SU-DHL-6 (cell line): ENCODE results near the gene ASTN2.

Source experiments
- H2AFZ ChIP-seq: fragments of 200-600 bp; sonication (generic); 2 replicates; pipeline ENCODE4 v1.6.1; 2014; ENCODE audit warnings: low read depth, mild to moderate bottlenecking, moderate library complexity, mixed read lengths, antibody characterized with exemption, low read length; ENCODE audit not compliant: severe bottlenecking
- H3F3A ChIP-seq: fragments of 200-600 bp; shearing (Covaris generic); 2 replicates; pipeline ENCODE4 v1.6.0; 2016; ENCODE audit warnings: antibody characterized with exemption, mild to moderate bottlenecking; ENCODE audit not compliant: insufficient read depth
- H3K27ac ChIP-seq: fragments of 200-600 bp; sonication (generic); 2 replicates; pipeline ENCODE4 v1.5.1; 2016; ENCODE audit warnings: low read depth, mild to moderate bottlenecking, low read length, moderate library complexity, mixed read lengths
- H3K27me3 ChIP-seq: fragments of 200-600 bp; sonication (generic), shearing (Covaris generic); 2 replicates; pipeline ENCODE4 v1.6.0; 2014; ENCODE audit warnings: mild to moderate bottlenecking, low read length
- H3K36me3 ChIP-seq: fragments of 200-600 bp; sonication (generic); 2 replicates; pipeline ENCODE4 v1.6.1; 2014; ENCODE audit warnings: mild to moderate bottlenecking, low read length, mixed read lengths
- H3K4me2 ChIP-seq: fragments of 300-600, 200-600 bp; shearing (Covaris generic), sonication (generic); 2 replicates; pipeline ENCODE4 v1.6.0; 2014; ENCODE audit warnings: low read length, low read depth, mild to moderate bottlenecking; ENCODE audit not compliant: poor library complexity, severe bottlenecking
- H3K4me3 ChIP-seq: fragments of 200-600 bp; sonication (generic); 2 replicates; pipeline ENCODE4 v1.5.1; 2014; ENCODE audit warnings: antibody characterized with exemption, low read length, mild to moderate bottlenecking, mixed read lengths; ENCODE audit not compliant: insufficient read depth, poor library complexity, severe bottlenecking
- H3K79me2 ChIP-seq: fragments of 200-600 bp; sonication (generic); 2 replicates; pipeline ENCODE4 v1.6.1; 2014; ENCODE audit warnings: mild to moderate bottlenecking, low read length, moderate library complexity; ENCODE audit not compliant: insufficient read depth
- H3K9ac ChIP-seq: fragments of 200-600 bp; sonication (generic); 2 replicates; pipeline ENCODE4 v1.7.0; 2014; ENCODE audit warnings: mild to moderate bottlenecking, low read length
- H3K9me2 ChIP-seq: fragments of 200-600 bp; sonication (generic); replicated peaks from 2 replicates; pipeline ENCODE4 v1.6.1; 2014; ENCODE audit warnings: low read length; ENCODE audit not compliant: insufficient read depth
- H3K9me3 ChIP-seq: fragments of 200-600 bp; sonication (generic); 2 replicates; pipeline ENCODE4 v1.6.1; 2014; ENCODE audit warnings: low read length, mixed read lengths; ENCODE audit not compliant: insufficient read depth
- H4K20me1 ChIP-seq: fragments of 200-600 bp; sonication (generic); 2 replicates; pipeline ENCODE4 v1.6.1; 2014; ENCODE audit warnings: low read depth, mild to moderate bottlenecking, antibody characterized with exemption, low read length, moderate library complexity, mixed read lengths
- EZH2phosphoT487 ChIP-seq: fragments of 200-600 bp; sonication (generic), shearing (Covaris generic); conservative IDR thresholded peaks from 2 replicates; pipeline ENCODE4 v1.6.1; 2018; ENCODE audit warnings: mild to moderate bottlenecking, antibody characterized with exemption, low read length, moderate library complexity, mixed read lengths
- TF ChIP-seq, protein P1 (sequence below): fragments of 200-600 bp; sonication (generic); IDR thresholded peaks from one replicate; pipeline ENCODE4 v1.5.1; 2017; ENCODE audit warnings: antibody characterized with exemption, mild to moderate bottlenecking, low read length, moderate library complexity; ENCODE audit not compliant: insufficient read depth, poor library complexity, severe bottlenecking

Gene ASTN2

DNA sequence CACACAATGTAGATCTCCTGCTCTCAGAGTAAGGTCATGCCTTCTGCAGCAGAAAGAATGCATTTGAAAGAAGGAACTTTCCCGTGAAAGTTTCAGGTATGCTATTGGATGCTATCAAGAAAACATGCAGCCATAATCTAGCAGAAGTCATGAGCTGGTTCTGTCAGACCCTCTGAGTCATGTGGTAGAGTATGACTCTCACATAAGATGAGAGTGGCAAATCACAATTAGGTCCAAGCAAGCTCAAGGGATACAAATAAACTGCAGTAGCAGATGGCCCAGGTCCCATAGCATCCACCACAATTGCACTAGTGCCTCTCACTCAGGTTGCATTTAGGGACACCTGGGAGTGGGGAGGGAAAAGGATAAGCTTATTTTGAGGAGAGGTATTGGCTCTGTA is 292.8 kb downstream of the ASTN2 start:
- Histone ChIP-seq H3K9me3 (no peaks in the 10 kb centered on the region), H4K20me1 (no peaks in the 10 kb centered on the region), H3K9me2 (no peaks in the 10 kb centered on the region), H3K4me3 (no peak overlapping the region), H3K36me3 (no peaks in the 10 kb centered on the region), H3K27ac (no peak overlapping the region), H3F3A (no peaks in the 10 kb centered on the region), H3K79me2 (no peaks in the 10 kb centered on the region), H2AFZ (no peak overlapping the region), H3K4me2 (no peak overlapping the region), H3K27me3 (no peaks in the 10 kb centered on the region), H3K9ac (no peak overlapping the region)
- TF ChIP-seq EZH2phosphoT487: no peak

DNA sequence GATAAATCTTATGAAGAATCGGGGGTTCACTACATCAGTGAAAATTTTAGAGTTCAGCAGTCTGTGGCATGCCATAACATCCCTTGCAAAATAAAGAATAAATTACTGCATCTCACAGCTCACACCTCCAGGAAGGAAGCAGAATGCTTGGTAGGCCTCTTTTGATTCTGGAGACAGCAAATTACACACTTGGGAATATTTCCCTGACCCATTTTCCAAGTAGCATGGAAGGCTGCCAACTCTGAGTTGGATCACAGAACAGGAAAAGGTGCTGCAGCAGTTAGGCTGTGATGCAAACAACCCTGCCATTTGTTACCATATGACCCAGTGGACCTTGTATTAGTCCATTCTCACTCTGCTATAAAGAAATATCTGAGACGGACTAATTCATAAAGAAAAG is 293.5 kb downstream of the ASTN2 start:
- Histone ChIP-seq H3K27me3 (no peaks in the 10 kb centered on the region), H3K27ac (no peak overlapping the region), H2AFZ (no peak overlapping the region), H3K9ac (no peak overlapping the region), H3K9me2 (no peaks in the 10 kb centered on the region), H3K36me3 (no peaks in the 10 kb centered on the region), H3K4me3 (no peak overlapping the region), H3F3A (no peaks in the 10 kb centered on the region), H3K4me2 (no peak overlapping the region), H3K9me3 (no peaks in the 10 kb centered on the region), H4K20me1 (no peaks in the 10 kb centered on the region), H3K79me2 (no peaks in the 10 kb centered on the region)
- no peak for TF ChIP-seq EZH2phosphoT487
- TF ChIP-seq, protein P1, sequence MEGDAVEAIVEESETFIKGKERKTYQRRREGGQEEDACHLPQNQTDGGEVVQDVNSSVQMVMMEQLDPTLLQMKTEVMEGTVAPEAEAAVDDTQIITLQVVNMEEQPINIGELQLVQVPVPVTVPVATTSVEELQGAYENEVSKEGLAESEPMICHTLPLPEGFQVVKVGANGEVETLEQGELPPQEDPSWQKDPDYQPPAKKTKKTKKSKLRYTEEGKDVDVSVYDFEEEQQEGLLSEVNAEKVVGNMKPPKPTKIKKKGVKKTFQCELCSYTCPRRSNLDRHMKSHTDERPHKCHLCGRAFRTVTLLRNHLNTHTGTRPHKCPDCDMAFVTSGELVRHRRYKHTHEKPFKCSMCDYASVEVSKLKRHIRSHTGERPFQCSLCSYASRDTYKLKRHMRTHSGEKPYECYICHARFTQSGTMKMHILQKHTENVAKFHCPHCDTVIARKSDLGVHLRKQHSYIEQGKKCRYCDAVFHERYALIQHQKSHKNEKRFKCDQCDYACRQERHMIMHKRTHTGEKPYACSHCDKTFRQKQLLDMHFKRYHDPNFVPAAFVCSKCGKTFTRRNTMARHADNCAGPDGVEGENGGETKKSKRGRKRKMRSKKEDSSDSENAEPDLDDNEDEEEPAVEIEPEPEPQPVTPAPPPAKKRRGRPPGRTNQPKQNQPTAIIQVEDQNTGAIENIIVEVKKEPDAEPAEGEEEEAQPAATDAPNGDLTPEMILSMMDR: no peak

DNA sequence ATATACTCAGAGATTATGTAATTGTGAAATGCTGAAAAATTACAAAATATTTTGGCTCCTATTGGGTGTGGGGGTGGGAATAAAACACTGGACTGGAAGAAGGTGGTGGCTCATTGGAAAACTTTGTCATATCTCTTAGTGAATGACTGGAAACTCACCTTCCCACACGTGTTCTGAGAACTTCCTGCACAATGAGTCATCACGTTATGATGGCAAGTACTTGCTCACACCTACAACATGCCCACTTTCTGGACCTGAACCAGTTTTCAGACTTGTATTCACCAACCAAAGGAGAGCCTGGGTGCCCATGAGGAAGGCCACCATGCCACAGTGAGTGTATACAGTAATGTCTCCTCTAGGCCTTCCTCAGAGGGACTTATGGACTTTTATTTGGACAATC is 294.8 kb downstream of the ASTN2 start:
- Histone ChIP-seq H2AFZ (no peak overlapping the region), H4K20me1 (no peaks in the 10 kb centered on the region), H3K9ac (no peak overlapping the region), H3K27me3 (no peaks in the 10 kb centered on the region), H3K27ac (no peak overlapping the region), H3K36me3 (no peaks in the 10 kb centered on the region), H3K79me2 (no peaks in the 10 kb centered on the region), H3F3A (no peaks in the 10 kb centered on the region), H3K9me2 (no peaks in the 10 kb centered on the region), H3K4me2 (no peak overlapping the region), H3K9me3 (no peaks in the 10 kb centered on the region), H3K4me3 (no peak overlapping the region)
- TF ChIP-seq, protein P1: no peak
- no peak for TF ChIP-seq EZH2phosphoT487

DNA sequence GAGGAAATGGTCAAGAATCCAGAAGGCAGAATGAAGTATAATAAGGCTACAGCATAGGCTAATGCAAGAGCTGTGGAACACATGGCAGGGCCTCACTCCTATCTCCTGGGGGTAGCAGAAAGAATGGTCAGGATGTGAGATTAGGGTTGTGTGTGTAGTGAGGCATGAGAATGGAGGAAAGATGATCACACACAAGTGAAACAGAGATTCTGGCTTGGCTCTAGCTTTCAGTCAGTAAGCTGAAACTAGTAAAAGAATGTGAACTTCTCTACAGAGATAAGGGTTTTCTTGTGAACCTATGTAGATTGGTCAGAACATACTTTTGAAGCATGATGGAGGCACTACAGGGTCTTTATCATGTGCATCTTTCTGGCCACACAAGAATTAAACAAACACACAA is 298.8 kb downstream of the ASTN2 start:
- no peak overlapping the region for H2AFZ ChIP-seq
- no peak overlapping the region for H3K4me2 ChIP-seq
- no peaks in the 10 kb centered on the region for H3K9me2 ChIP-seq
- TF ChIP-seq, protein P1: no peak
- no peak for TF ChIP-seq EZH2phosphoT487
- H3K9ac ChIP-seq: no peak overlapping the region
- H3F3A ChIP-seq: no peaks in the 10 kb centered on the region
- no peak overlapping the region for H3K4me3 ChIP-seq
- H3K79me2 ChIP-seq: no peaks in the 10 kb centered on the region
- no peaks in the 10 kb centered on the region for H3K36me3 ChIP-seq
- H4K20me1 ChIP-seq: no peaks in the 10 kb centered on the region
- no peaks in the 10 kb centered on the region for H3K27me3 ChIP-seq
- H3K27ac ChIP-seq: no peak overlapping the region
- no peaks in the 10 kb centered on the region for H3K9me3 ChIP-seq
